Hepatocyte (in vitro differentiated cells): ENCODE data around the gene HOXD10. TPM values are rescaled to one million over a fixed set of nuclear protein-coding genes. Genes with fewer than 3 reads are reported as not detected.

ENCODE experiments used
- DNase-seq: peaks from one replicate; pipeline ENCODE4 v3.0.0-alpha.2; 2016; ENCODE audit warnings: low spot score
- H2AFZ ChIP-seq: fragments of 200-600 bp; sonication (generic); 2 replicates; pipeline ENCODE4 v1.6.0; 2016; ENCODE audit warnings: antibody characterized with exemption, mild to moderate bottlenecking
- H3K27ac ChIP-seq: fragments of 200-600 bp; sonication (generic); 2 replicates; pipeline ENCODE4 v1.5.1; 2016; ENCODE audit warnings: mild to moderate bottlenecking
- H3K27me3 ChIP-seq: fragments of 200-600 bp; sonication (generic); 2 replicates; pipeline ENCODE4 v1.6.1; 2016
- H3K36me3 ChIP-seq: fragments of 200-600 bp; sonication (generic); replicated peaks from 2 replicates; pipeline ENCODE4 v1.5.1; 2016; ENCODE audit warnings: low read depth; ENCODE audit not compliant: insufficient read depth
- H3K4me1 ChIP-seq: fragments of 200-600 bp; sonication (generic); 2 replicates; pipeline ENCODE4 v1.5.1; 2016; ENCODE audit warnings: mild to moderate bottlenecking, moderate library complexity; ENCODE audit not compliant: insufficient read depth
- H3K4me2 ChIP-seq: fragments of 200-600 bp; sonication (generic); 2 replicates; pipeline ENCODE4 v1.6.0; 2016
- H3K4me3 ChIP-seq: fragments of 200-600 bp; sonication (generic); 2 replicates; pipeline ENCODE4 v1.5.1; 2016; ENCODE audit warnings: mild to moderate bottlenecking
- H3K79me2 ChIP-seq: fragments of 200-600 bp; sonication (generic); 2 replicates; pipeline ENCODE4 v1.6.0; 2017; ENCODE audit warnings: mild to moderate bottlenecking
- H3K9me2 ChIP-seq: fragments of 200-600 bp; sonication (generic); replicated peaks from 2 replicates; pipeline ENCODE4 v1.6.0; 2017; ENCODE audit warnings: mild to moderate bottlenecking; ENCODE audit not compliant: insufficient read depth
- H3K9me3 ChIP-seq: fragments of 200-600 bp; sonication (generic); 2 replicates; pipeline ENCODE4 v1.5.1; 2016; ENCODE audit warnings: low read depth, mild to moderate bottlenecking
- H4K20me1 ChIP-seq: fragments of 200-600 bp; sonication (generic); 2 replicates; pipeline ENCODE4 v1.6.0; 2016; ENCODE audit warnings: mild to moderate bottlenecking; ENCODE audit not compliant: insufficient read depth, poor library complexity, severe bottlenecking
- EZH2 ChIP-seq: fragments of 200-600 bp; sonication (generic); IDR thresholded peaks from 2 replicates; pipeline ENCODE4 v1.6.1; 2016; ENCODE audit warnings: antibody characterized with exemption, mild to moderate bottlenecking, borderline replicate concordance
- EZH2phosphoT487 ChIP-seq: fragments of 200-600 bp; sonication (generic); IDR thresholded peaks from one replicate; pipeline ENCODE4 v1.6.1; 2018; ENCODE audit warnings: antibody characterized with exemption, mild to moderate bottlenecking, low read depth, moderate library complexity; ENCODE audit not compliant: unreplicated experiment, severe bottlenecking
- WGBS: methylation state at CpG from one replicate; pipeline ENCODE4 v1.1.6; 2016; ENCODE audit warnings: low lambda C conversion rate; ENCODE audit errors: missing lambda C conversion rate; 5-methylcytosine and 5-hydroxymethylcytosine counted together
- polyA plus RNA-seq: library from polyadenylated mRNA; unstranded; fragments of >200 nt; fragmentation: Nextera tagmentation; extraction: Ambion mirVana; gene quantifications from 2 replicates; pipeline ENCODE4 v1.2.1, GENCODE V29; 2016
- total RNA-seq: library from RNA; depleted of rRNA; stranded (reverse); fragments of >200 nt; gene quantifications from 2 replicates; pipeline ENCODE4 v1.2.3, GENCODE V29; 2014
- TF ChIP-seq, protein P1 (sequence below): fragments of 200-600 bp; sonication (generic); IDR thresholded peaks from 2 replicates; pipeline ENCODE4 v1.5.1; 2016; ENCODE audit warnings: antibody characterized with exemption, mild to moderate bottlenecking; ENCODE audit not compliant: poor library complexity

HOXD10 gene
- total and polyA plus RNA-seq, 2 experiments from 2014 or later: 5.1 to 8.5 TPM

DNA sequence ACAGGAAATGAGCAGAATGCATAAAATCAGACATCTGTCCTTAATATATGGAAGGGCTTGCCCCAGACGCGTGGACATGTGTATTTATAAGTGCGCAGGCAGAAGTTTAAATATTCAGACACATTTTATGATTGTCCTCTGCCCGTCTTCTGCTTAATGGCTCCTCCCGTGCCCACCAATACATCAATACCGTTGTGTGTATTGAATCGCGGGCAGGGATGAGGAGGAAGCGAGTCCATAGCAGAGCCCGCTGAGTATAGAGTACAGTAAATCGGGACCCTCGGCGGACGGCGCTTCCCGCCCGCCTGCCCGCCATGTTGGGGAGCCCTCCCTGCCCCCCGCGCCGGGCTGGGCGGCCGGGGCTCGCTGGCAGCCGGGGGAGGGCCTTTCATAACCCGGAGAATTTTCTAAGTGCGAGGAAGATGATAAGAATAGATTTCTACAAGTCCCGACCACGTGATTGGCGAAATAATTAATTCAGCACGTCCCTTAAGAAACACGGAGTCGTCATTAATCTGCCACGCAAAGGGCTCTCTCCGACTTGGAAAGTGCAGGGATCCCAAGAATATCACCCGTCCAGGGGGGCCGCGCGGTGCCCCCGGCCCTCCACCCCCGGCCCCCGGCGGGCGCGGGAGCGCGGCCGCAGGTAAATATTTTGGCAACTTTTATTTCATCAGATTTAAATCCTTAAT is 40.4 kb downstream of the HOXD10 start, which contains the start of gene HOXD3:
Gene HOXD3, plus strand, starts transcription at position 501 of the 692 bp plus-strand sequence. CDS start 11,808 bp downstream, outside the sequence.
- H3K27ac ChIP-seq: no peak within 1 kb of the TSS
- WGBS: 6% methylated on average over 47 of the region's 48 CpGs
- H3K9me2 ChIP-seq: no peaks in the 10 kb centered on the region
- no peak for DNase-seq
- TF ChIP-seq EZH2: no peak
- peak; percentile 73 for TF ChIP-seq EZH2phosphoT487
- H3K4me3 ChIP-seq: no peak within 1 kb of the TSS
- H4K20me1 ChIP-seq: no peaks in the 10 kb centered on the region
- H3K9me3 ChIP-seq: no peaks in the 10 kb centered on the region
- peak within 1 kb of the TSS; percentile 35 for H2AFZ ChIP-seq
- peak within 1 kb of the TSS; percentile 68 for H3K4me2 ChIP-seq
- peaks cover 98% of the 10 kb centered on the region for H3K27me3 ChIP-seq
- no peaks in the 10 kb centered on the region for H3K79me2 ChIP-seq
- H3K36me3 ChIP-seq: no peaks in the 10 kb centered on the region
- peaks cover 20% of the 10 kb centered on the region for H3K4me1 ChIP-seq

DNA sequence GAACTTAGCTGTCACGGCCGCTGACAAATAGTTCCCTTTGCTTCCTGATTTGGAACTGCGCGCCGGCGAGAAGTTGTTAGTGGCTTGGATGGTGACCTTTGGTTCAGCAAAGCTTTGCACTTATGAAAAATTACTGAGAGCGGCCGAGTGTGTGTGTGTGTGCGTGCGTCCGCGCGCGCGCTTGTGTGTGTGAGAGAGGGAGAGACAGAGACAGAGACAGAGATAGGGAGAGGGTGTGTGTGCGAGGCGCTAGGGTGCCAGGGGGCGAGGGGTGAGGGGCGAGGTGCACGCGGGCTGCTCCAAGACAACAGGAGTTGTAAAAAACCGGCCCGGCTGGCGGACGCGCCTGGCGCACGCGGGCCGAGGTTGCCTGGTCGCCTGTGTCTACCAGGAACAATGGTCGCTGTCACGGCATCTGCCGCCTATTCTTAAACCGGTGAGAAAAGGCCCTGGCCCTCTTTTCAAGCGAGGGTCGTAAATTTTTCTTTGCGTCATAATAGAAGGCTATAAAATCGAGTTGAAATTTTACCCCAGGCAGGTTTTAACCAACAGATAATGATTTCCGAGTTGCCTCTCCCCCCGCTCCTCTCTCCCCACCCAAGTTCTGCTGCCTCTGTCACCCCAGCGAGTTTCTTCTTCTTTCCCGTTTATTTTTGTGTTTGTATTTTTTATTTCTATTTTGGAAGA is 41.1 kb downstream of the HOXD10 start:
- Histone ChIP-seq H3K9me3 (no peaks in the 10 kb centered on the region), H3K4me3 (no peak overlapping the region), H3K4me1 (peaks cover 23% of the 10 kb centered on the region), H3K27ac (no peak overlapping the region), H3K36me3 (no peaks in the 10 kb centered on the region), H3K79me2 (no peaks in the 10 kb centered on the region), H3K4me2 (peak overlapping the region; percentile 68), H3K27me3 (peaks cover 100% of the 10 kb centered on the region), H2AFZ (peak overlapping the region; percentile 35), H3K9me2 (no peaks in the 10 kb centered on the region), H4K20me1 (no peaks in the 10 kb centered on the region)
- no peak for DNase-seq
- TF ChIP-seq, protein P1, sequence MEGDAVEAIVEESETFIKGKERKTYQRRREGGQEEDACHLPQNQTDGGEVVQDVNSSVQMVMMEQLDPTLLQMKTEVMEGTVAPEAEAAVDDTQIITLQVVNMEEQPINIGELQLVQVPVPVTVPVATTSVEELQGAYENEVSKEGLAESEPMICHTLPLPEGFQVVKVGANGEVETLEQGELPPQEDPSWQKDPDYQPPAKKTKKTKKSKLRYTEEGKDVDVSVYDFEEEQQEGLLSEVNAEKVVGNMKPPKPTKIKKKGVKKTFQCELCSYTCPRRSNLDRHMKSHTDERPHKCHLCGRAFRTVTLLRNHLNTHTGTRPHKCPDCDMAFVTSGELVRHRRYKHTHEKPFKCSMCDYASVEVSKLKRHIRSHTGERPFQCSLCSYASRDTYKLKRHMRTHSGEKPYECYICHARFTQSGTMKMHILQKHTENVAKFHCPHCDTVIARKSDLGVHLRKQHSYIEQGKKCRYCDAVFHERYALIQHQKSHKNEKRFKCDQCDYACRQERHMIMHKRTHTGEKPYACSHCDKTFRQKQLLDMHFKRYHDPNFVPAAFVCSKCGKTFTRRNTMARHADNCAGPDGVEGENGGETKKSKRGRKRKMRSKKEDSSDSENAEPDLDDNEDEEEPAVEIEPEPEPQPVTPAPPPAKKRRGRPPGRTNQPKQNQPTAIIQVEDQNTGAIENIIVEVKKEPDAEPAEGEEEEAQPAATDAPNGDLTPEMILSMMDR: no peak
- TF ChIP-seq EZH2phosphoT487 (peak; percentile 84), EZH2 (peak; percentile 99)
- 6% methylated on average over 36 of the region's 43 CpGs for WGBS

DNA sequence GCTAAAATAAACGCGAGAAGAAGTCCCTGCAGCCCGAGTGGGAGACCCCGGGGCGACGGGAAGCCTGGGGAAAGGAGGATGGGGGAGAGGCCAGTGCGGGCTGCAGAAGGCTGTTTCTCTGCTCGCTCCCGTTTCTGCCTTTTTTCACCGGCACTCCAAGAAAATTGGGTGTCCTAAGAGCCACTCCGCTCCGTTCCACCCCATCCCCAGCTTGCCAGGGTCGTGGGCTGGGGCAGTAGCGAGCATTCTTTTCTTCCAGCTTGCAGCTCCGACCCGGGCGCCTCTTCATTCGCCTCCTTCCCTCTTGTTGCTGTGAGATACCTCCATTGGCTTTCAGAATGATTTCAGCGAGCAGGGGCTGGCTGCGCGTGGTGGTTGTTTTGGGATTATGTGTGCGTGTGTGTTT is 41.6 kb downstream of the HOXD10 start:
- Histone ChIP-seq H3K4me2 (peak overlapping the region; percentile 68), H2AFZ (peak overlapping the region; percentile 35), H3K36me3 (no peaks in the 10 kb centered on the region), H3K79me2 (no peaks in the 10 kb centered on the region), H3K4me1 (peaks cover 23% of the 10 kb centered on the region), H4K20me1 (no peaks in the 10 kb centered on the region), H3K27me3 (peaks cover 100% of the 10 kb centered on the region), H3K4me3 (no peak overlapping the region), H3K9me2 (no peaks in the 10 kb centered on the region), H3K27ac (no peak overlapping the region), H3K9me3 (no peaks in the 10 kb centered on the region)
- WGBS: 2% methylated on average over 22 of the region's 22 CpGs
- TF ChIP-seq EZH2phosphoT487 (peak; percentile 92), EZH2 (no peak)
- no peak for DNase-seq

DNA sequence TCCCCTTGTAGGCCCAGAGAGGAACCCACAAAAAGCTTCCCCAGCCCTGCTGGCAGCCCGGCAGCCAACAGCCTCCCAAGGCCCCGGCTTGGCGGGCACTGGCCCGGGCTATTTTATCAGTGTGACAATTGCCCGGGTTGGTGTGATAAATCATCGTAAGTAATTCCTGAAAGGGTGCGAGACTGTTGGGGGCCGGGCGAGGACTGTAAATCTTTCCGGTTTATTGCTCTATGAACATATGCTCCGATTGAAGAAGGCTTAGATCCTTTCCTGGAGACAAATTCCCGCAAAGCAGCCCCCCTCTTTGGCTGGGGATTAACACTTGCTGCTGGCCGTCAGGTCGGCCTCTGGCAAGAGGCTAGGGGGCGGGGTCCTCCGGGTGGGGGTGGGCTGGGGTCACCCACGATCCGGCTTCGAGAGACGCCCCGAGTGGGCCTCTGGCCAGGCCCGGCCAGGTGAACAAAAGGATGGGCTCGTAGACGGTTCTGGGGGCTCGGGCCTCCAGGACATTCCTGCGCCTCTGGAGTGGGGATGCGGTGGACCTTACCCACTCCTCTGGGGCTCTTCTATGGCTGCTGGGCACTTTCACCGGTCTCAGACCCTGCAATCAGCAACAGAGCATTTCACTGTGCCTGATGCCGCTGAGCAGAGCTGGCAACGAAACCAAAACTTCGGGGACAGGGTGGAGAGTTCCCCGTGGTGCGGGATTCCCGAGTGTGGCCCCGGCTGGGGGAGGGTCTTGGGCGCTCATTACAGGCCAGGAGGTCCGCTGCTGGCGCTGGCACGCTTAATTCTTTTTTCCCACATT is 42.5 kb downstream of the HOXD10 start:
- Histone ChIP-seq H3K27ac (no peak overlapping the region), H3K9me3 (no peaks in the 10 kb centered on the region), H3K36me3 (no peaks in the 10 kb centered on the region), H3K4me1 (peaks cover 23% of the 10 kb centered on the region), H3K4me3 (no peak overlapping the region), H3K4me2 (peak overlapping the region; percentile 69), H3K9me2 (no peaks in the 10 kb centered on the region), H3K27me3 (peaks cover 100% of the 10 kb centered on the region), H4K20me1 (no peaks in the 10 kb centered on the region), H3K79me2 (no peaks in the 10 kb centered on the region), H2AFZ (no peak overlapping the region)
- 5% methylated on average over 33 of the region's 39 CpGs for WGBS
- TF ChIP-seq EZH2phosphoT487: no peak
- TF ChIP-seq, protein P1: no peak
- peak; percentile 92 for TF ChIP-seq EZH2
- no peak for DNase-seq
